PC-3 (cell line): Measurements from ENCODE around the gene ZNF862. TPM values are rescaled to one million over a fixed set of nuclear protein-coding genes. Genes with fewer than 3 reads are reported as not detected.
"Not testable (repeated sequence)": the region's sequence is repeated elsewhere in the genome, so short reads cannot be mapped to it uniquely, and the experiment has no call there.

Experiments used
- ATAC-seq: fragments of 200-7000 bp; cut with Tn5 transposase; 2 replicates; pipeline ENCODE4 v1.9.1; 2020; ENCODE audit warnings: mild to moderate bottlenecking, moderate library complexity
- BruUV-seq: library from RNA; stranded (reverse); fragments of 400-500 nt; replicated peaks from 2 replicates; lab custom pipeline; 2021; lab: Mats Ljungman, UMichigan
- CTCF ChIA-PET: fragments of 300-600 bp; sonication (Branson Sonifier 250); formaldehyde crosslinking; loops from one replicate; lab custom pipeline; 2022; ENCODE audit warnings: antibody characterized with exemption; lab: Charles Lee
- POLR2A ChIA-PET: fragments of 300-600 bp; sonication (Branson Sonifier 250); formaldehyde crosslinking; loops from one replicate; lab custom pipeline; 2022; ENCODE audit warnings: antibody characterized with exemption; ENCODE audit not compliant: unreplicated experiment; lab: Charles Lee
- DNase-seq: peaks from one replicate; pipeline ENCODE4 v3.0.0-alpha.2; 2015
- H2AFZ ChIP-seq: fragments of 300-600 bp; sonication (generic); 2 replicates; pipeline ENCODE4 v1.6.0; 2016; ENCODE audit warnings: antibody characterized with exemption, low read length
- H3F3A ChIP-seq: fragments of 300-600 bp; sonication (generic); one replicate; pipeline ENCODE4 v1.6.0; 2017; ENCODE audit warnings: antibody characterized with exemption, low read length, control low read depth, mild to moderate bottlenecking; ENCODE audit not compliant: unreplicated experiment
- H3K27ac ChIP-seq: fragments of 300-600 bp; sonication (generic); 2 replicates; pipeline ENCODE4 v1.5.1; 2016; ENCODE audit warnings: mild to moderate bottlenecking, low read length
- H3K27me3 ChIP-seq: fragments of 300-600 bp; sonication (generic); 2 replicates; pipeline ENCODE4 v1.6.1; 2016; ENCODE audit warnings: low read length, mixed read lengths
- H3K36me3 ChIP-seq: fragments of 300-600 bp; sonication (generic); 2 replicates; pipeline ENCODE4 v1.6.1; 2016; ENCODE audit warnings: low read depth, mixed run types, low read length, mixed read lengths
- H3K4me1 ChIP-seq: fragments of 300-600 bp; sonication (generic); 2 replicates; pipeline ENCODE4 v1.5.1; 2016; ENCODE audit warnings: low read length; ENCODE audit not compliant: insufficient read depth
- H3K4me2 ChIP-seq: fragments of 300-600 bp; sonication (generic); 2 replicates; pipeline ENCODE4 v1.6.0; 2016; ENCODE audit warnings: low read length
- H3K4me3 ChIP-seq: fragments of 300-600 bp; sonication (generic); 2 replicates; pipeline ENCODE4 v1.5.1; 2016; ENCODE audit warnings: mild to moderate bottlenecking, low read length, mixed read lengths
- H3K79me2 ChIP-seq: fragments of 300-600 bp; sonication (generic); 2 replicates; pipeline ENCODE4 v1.6.1; 2017; ENCODE audit warnings: low read length, mixed read lengths
- H3K9ac ChIP-seq: fragments of 300-600 bp; sonication (generic); 2 replicates; pipeline ENCODE4 v1.6.0; 2016; ENCODE audit warnings: mild to moderate bottlenecking, low read length
- H3K9me2 ChIP-seq: fragments of 300-600 bp; sonication (generic); replicated peaks from 2 replicates; pipeline ENCODE4 v1.6.1; 2016; ENCODE audit warnings: mixed run types, low read length, mixed read lengths
- H3K9me3 ChIP-seq: fragments of 300-600 bp; sonication (generic); 2 replicates; pipeline ENCODE4 v1.6.1; 2016; ENCODE audit warnings: low read length, mixed read lengths
- H4K20me1 ChIP-seq: fragments of 300-600 bp; sonication (generic); 2 replicates; pipeline ENCODE4 v1.6.1; 2016; ENCODE audit warnings: low read length, mixed read lengths
- CTCF ChIP-seq: fragments of 300-600 bp; sonication (generic); conservative IDR thresholded peaks from 2 replicates; pipeline ENCODE4 v1.5.1; 2017; ENCODE audit warnings: antibody characterized with exemption, low read depth, mild to moderate bottlenecking, low read length
- EZH2 ChIP-seq: fragments of 300-600 bp; sonication (generic); IDR thresholded peaks from one replicate; pipeline ENCODE4 v1.6.1; 2017; ENCODE audit warnings: antibody characterized with exemption, mild to moderate bottlenecking, low read length; ENCODE audit not compliant: unreplicated experiment
- EZH2phosphoT487 ChIP-seq: fragments of 300-600 bp; sonication (generic); IDR thresholded peaks from 2 replicates; pipeline ENCODE4 v1.6.1; 2018; ENCODE audit warnings: mild to moderate bottlenecking, antibody characterized with exemption, low read length, borderline replicate concordance
- intact Hi-C: fragments of 100-400 bp; cut with micrococcal nuclease; formaldehyde crosslinking; loops from 2 replicates; pipeline ENCODE4 v1.9.0; 2023
- total RNA-seq: library from RNA; depleted of rRNA; stranded (reverse); fragments of >200 nt; gene quantifications from 2 replicates; pipeline ENCODE4 v1.2.3, GENCODE V29; 2014

Gene ZNF862
- total RNA-seq, 1 experiment from 2014 or later = 3.0 TPM

- H3K27ac ChIP-seq = no peak overlapping the region
- no peak for ATAC-seq
- no peaks in the 10 kb centered on the region for H3K9me2 ChIP-seq
- H3K9me3 ChIP-seq = no peaks in the 10 kb centered on the region
- H3F3A ChIP-seq = no peaks in the 10 kb centered on the region
- no peak overlapping the region for H2AFZ ChIP-seq
- H3K27me3 ChIP-seq = no peaks in the 10 kb centered on the region
- BruUV-seq = no TSS peak
- H4K20me1 ChIP-seq = no peaks in the 10 kb centered on the region
- ChIA-PET POLR2A (no interaction called here), CTCF (no interaction called here)
- TF ChIP-seq EZH2phosphoT487 (no peak), CTCF (no peak), EZH2 (no peak)
- intact Hi-C loops = loop anchor here (10.0 kb wide), 1 partner anchor 159 kb away; no protein-coding TSS in a partner anchor
- H3K79me2 ChIP-seq = no peaks in the 10 kb centered on the region
- H3K36me3 ChIP-seq = no peaks in the 10 kb centered on the region
- H3K9ac ChIP-seq = no peak overlapping the region
- H3K4me2 ChIP-seq = no peak overlapping the region
- DNase-seq = no peak
- H3K4me1 ChIP-seq = no peaks in the 10 kb centered on the region
- no peak overlapping the region for H3K4me3 ChIP-seq
Observed at GRCh38 chr7:149886018-149886415, 47.8 kb downstream of the ZNF862 start.

GRCh38 chr7:149887311-149887710 is 49.1 kb downstream of the ZNF862 start:
- Histone ChIP-seq H4K20me1 (no peaks in the 10 kb centered on the region), H3K27me3 (no peaks in the 10 kb centered on the region), H3K36me3 (no peaks in the 10 kb centered on the region), H3K4me2 (no peak overlapping the region), H3F3A (no peaks in the 10 kb centered on the region), H3K9me3 (no peaks in the 10 kb centered on the region), H2AFZ (no peak overlapping the region), H3K9ac (no peak overlapping the region), H3K79me2 (no peaks in the 10 kb centered on the region), H3K4me3 (no peak overlapping the region), H3K4me1 (no peaks in the 10 kb centered on the region), H3K27ac (no peak overlapping the region), H3K9me2 (no peaks in the 10 kb centered on the region)
- TF ChIP-seq EZH2phosphoT487 (no peak), CTCF (no peak), EZH2 (no peak)
- intact Hi-C loops = loop anchor here (10.0 kb wide), 1 partner anchor 157 kb away; no protein-coding TSS in a partner anchor
- DNase-seq (no peak), ATAC-seq (no peak)
- POLR2A ChIA-PET = no interaction called here
- CTCF ChIA-PET = no interaction called here
- BruUV-seq = no TSS peak

- H3K79me2 ChIP-seq, CTCF ChIA-PET, H4K20me1 ChIP-seq, H3K4me2 ChIP-seq, DNase-seq, H3K9me3 ChIP-seq, H3K36me3 ChIP-seq, H3F3A ChIP-seq, H3K4me3 ChIP-seq, H3K27me3 ChIP-seq, intact Hi-C loops, POLR2A ChIA-PET, H3K9me2 ChIP-seq, BruUV-seq, H3K9ac ChIP-seq, H2AFZ ChIP-seq, H3K4me1 ChIP-seq, H3K27ac ChIP-seq: not testable (repeated sequence)
- peak; percentile 74 for ATAC-seq
Observed at GRCh38 chr7:149890715-149891114, 52.5 kb downstream of the ZNF862 start.

GRCh38 chr7:149894957-149895356 is 56.8 kb downstream of the ZNF862 start:
- H3K4me3 ChIP-seq, POLR2A ChIA-PET, H3K9ac ChIP-seq, DNase-seq, H3K9me3 ChIP-seq, H3F3A ChIP-seq, ATAC-seq, H3K4me1 ChIP-seq, CTCF ChIA-PET, H2AFZ ChIP-seq, H3K9me2 ChIP-seq, BruUV-seq, H3K4me2 ChIP-seq, intact Hi-C loops, H3K36me3 ChIP-seq, H3K79me2 ChIP-seq, H3K27ac ChIP-seq, H3K27me3 ChIP-seq, H4K20me1 ChIP-seq: not testable (repeated sequence)

GRCh38 chr7:149907776-149908376 is 69.7 kb downstream of the ZNF862 start:
- BruUV-seq, H3K36me3 ChIP-seq, H3F3A ChIP-seq, H3K9ac ChIP-seq, H3K4me3 ChIP-seq, H3K9me3 ChIP-seq, H3K27ac ChIP-seq, CTCF ChIA-PET, H3K9me2 ChIP-seq, H4K20me1 ChIP-seq, POLR2A ChIA-PET, H2AFZ ChIP-seq, ATAC-seq, H3K27me3 ChIP-seq, H3K79me2 ChIP-seq, DNase-seq, H3K4me1 ChIP-seq, intact Hi-C loops, H3K4me2 ChIP-seq: not testable (repeated sequence)
